ENCODE measurements around the gene OPA1.

Gene OPA1

DNA sequence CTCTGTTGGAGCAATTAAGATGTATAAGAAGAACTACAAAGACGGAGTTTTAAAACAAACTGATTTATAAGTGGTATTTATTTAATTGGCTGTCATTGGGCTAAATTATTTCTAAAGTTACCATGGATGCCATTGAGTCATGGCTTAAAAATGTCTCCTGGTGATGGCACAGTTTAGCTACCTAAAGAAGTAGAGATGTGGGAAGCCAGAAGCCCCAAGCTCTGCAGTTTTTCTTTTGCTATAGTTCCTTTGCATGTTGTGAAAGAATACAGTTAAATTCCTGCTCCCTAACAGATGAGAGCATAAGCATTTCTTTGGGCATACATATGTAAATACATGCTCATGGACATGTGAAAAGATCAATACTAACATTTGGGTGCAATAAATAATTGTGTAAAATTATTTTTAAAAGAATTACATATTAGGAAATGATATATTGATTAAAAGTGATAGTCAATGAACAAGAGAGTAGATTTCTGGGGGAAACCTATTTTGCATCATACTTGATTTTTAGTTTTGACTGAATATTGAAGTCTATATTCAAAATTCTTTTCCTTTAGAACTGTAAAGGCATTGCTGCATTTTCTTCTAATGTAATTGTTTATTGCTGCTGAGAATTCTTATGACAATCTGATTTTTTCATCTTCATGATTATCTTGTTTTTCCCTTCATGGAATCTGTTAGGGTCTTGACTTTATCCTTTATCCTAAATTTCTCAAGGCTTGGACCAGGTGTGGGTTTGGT lies 2.1 kb downstream of the OPA1 start:
- H4K20me1 ChIP-seq (ENCODE audit: insufficient read depth, low read length), result no peaks in the 10 kb centered on the region
- H3K4me3 ChIP-seq (ENCODE audit: low read length), result no peak overlapping the region
- H3K4me2 ChIP-seq (ENCODE audit: low read depth, low read length), result peak overlapping the region; percentile 60; the same call in 1 of the 2 replicates
- H3K27me3 ChIP-seq (replicated peaks; ENCODE audit: insufficient read depth, low read length), result no peaks in the 10 kb centered on the region
- no peaks in the 10 kb centered on the region for H3K9me3 ChIP-seq (replicated peaks; ENCODE audit: insufficient read depth, low read length)
- no peak overlapping the region for H3K9ac ChIP-seq (ENCODE audit: low read length)
- no peak overlapping the region for H2AFZ ChIP-seq (ENCODE audit: low read length)
- H3F3A ChIP-seq (ENCODE audit: insufficient read depth, low read length), result no peaks in the 10 kb centered on the region
- H3K27ac ChIP-seq (ENCODE audit: low read length), result no peak overlapping the region
- DNase-seq, result no peak
- H3K4me1 ChIP-seq (ENCODE audit: low read length), result peaks cover 6% of the 10 kb centered on the region; the same call in 1 of the 2 replicates
- H3K79me2 ChIP-seq (ENCODE audit: low read length), result peaks cover 76% of the 10 kb centered on the region
- H3K36me3 ChIP-seq (replicated peaks; ENCODE audit: insufficient read depth, low read length), result 0 out of 2 replicates have a peak, but pooled peaks cover 3% of the 10 kb centered on the region
- TF ChIP-seq EZH2 (optimal IDR thresholded peaks at IDR 0.05; ENCODE audit: low read depth, low read length), result no peak
- TF ChIP-seq, protein P1, sequence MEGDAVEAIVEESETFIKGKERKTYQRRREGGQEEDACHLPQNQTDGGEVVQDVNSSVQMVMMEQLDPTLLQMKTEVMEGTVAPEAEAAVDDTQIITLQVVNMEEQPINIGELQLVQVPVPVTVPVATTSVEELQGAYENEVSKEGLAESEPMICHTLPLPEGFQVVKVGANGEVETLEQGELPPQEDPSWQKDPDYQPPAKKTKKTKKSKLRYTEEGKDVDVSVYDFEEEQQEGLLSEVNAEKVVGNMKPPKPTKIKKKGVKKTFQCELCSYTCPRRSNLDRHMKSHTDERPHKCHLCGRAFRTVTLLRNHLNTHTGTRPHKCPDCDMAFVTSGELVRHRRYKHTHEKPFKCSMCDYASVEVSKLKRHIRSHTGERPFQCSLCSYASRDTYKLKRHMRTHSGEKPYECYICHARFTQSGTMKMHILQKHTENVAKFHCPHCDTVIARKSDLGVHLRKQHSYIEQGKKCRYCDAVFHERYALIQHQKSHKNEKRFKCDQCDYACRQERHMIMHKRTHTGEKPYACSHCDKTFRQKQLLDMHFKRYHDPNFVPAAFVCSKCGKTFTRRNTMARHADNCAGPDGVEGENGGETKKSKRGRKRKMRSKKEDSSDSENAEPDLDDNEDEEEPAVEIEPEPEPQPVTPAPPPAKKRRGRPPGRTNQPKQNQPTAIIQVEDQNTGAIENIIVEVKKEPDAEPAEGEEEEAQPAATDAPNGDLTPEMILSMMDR (IDR thresholded peaks at IDR 0.05; ENCODE audit: low read length), result no peak
- no peak for TF ChIP-seq EZH2phosphoT487 (IDR thresholded peaks at IDR 0.05; ENCODE audit: low read length)
- H3K9me2 ChIP-seq (replicated peaks; ENCODE audit: insufficient read depth, low read length), result no peaks in the 10 kb centered on the region

DNA sequence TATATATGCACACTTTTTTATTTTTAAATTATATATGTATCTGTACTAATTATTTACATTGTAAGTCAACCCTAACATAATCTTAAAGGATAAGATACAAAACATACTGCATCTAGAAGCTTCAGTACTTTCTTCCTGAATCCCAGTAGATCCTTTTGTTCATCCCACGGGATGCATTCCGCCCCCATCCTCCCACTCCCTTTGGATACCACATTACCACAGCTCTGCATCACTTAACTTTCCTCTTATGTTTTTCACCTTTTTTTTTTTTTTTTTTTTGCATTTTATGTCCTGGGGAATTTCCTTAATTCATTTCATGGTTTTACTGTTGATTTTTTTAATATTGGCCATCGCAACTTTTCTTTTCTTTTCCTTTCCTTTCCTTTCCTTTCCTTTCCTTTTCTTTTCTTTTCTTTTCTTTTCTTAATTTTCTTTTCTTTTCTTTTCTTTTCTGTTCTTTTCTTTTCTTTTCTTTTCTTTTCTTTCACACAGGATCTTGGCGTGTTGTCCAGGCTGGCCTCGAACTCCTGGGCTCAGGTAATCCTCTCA lies 3.0 kb downstream of the OPA1 start:
- Histone ChIP-seq H3K9me2 (replicated peaks; ENCODE audit: insufficient read depth, low read length) (no peaks in the 10 kb centered on the region), H4K20me1 (ENCODE audit: insufficient read depth, low read length) (peaks cover 2% of the 10 kb centered on the region; the same call in 1 of the 2 replicates), H3K4me2 (ENCODE audit: low read depth, low read length) (no peak overlapping the region), H2AFZ (ENCODE audit: low read length) (no peak overlapping the region), H3F3A (ENCODE audit: insufficient read depth, low read length) (no peaks in the 10 kb centered on the region), H3K27ac (ENCODE audit: low read length) (no peak overlapping the region), H3K36me3 (replicated peaks; ENCODE audit: insufficient read depth, low read length) (0 out of 2 replicates have a peak, but pooled peaks cover 3% of the 10 kb centered on the region), H3K9me3 (replicated peaks; ENCODE audit: insufficient read depth, low read length) (no peaks in the 10 kb centered on the region), H3K4me3 (ENCODE audit: low read length) (no peak overlapping the region), H3K27me3 (replicated peaks; ENCODE audit: insufficient read depth, low read length) (no peaks in the 10 kb centered on the region), H3K79me2 (ENCODE audit: low read length) (peaks cover 85% of the 10 kb centered on the region), H3K9ac (ENCODE audit: low read length) (no peak overlapping the region), H3K4me1 (ENCODE audit: low read length) (peaks cover 6% of the 10 kb centered on the region; the same call in 1 of the 2 replicates)
- TF ChIP-seq, protein P1 (IDR thresholded peaks at IDR 0.05; ENCODE audit: low read length), result no peak
- TF ChIP-seq EZH2phosphoT487 (IDR thresholded peaks at IDR 0.05; ENCODE audit: low read length), result no peak
- TF ChIP-seq EZH2 (optimal IDR thresholded peaks at IDR 0.05; ENCODE audit: low read depth, low read length), result no peak
- no peak for DNase-seq

DNA sequence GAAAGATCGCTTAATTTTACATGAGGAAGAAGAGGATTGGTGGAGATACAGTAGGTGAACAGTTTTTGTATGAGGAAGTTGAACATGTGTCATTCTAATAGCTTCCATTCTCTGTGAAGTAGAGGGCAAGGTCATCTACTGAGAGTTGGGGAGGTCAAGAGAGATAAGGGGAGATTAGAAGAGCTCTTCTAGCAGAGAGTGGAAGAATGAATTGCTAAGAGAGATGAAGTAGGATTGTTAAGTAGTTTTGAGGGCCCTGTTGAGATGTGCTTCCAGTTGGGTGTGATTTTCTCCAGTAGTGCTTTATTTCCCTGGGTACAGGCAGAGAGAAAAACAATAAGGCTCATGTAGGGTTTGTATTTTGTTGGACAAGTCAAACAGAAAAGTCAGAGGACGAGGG lies 5.2 kb downstream of the OPA1 start:
- no peak for DNase-seq
- Histone ChIP-seq H3K27me3 (replicated peaks; ENCODE audit: insufficient read depth, low read length) (no peaks in the 10 kb centered on the region), H3K4me3 (ENCODE audit: low read length) (no peak overlapping the region), H3K27ac (ENCODE audit: low read length) (no peak overlapping the region), H3K4me1 (ENCODE audit: low read length) (peaks cover 6% of the 10 kb centered on the region; the same call in 1 of the 2 replicates), H3K9me2 (replicated peaks; ENCODE audit: insufficient read depth, low read length) (no peaks in the 10 kb centered on the region), H3K9ac (ENCODE audit: low read length) (no peak overlapping the region), H3K4me2 (ENCODE audit: low read depth, low read length) (no peak overlapping the region), H3K36me3 (replicated peaks; ENCODE audit: insufficient read depth, low read length) (0 out of 2 replicates have a peak, but pooled peaks cover 3% of the 10 kb centered on the region), H4K20me1 (ENCODE audit: insufficient read depth, low read length) (peaks cover 4% of the 10 kb centered on the region; the same call in 1 of the 2 replicates), H2AFZ (ENCODE audit: low read length) (no peak overlapping the region), H3K79me2 (ENCODE audit: low read length) (peaks cover 99% of the 10 kb centered on the region), H3F3A (ENCODE audit: insufficient read depth, low read length) (no peaks in the 10 kb centered on the region), H3K9me3 (replicated peaks; ENCODE audit: insufficient read depth, low read length) (no peaks in the 10 kb centered on the region)
- TF ChIP-seq EZH2 (optimal IDR thresholded peaks at IDR 0.05; ENCODE audit: low read depth, low read length), result no peak
- TF ChIP-seq, protein P1 (IDR thresholded peaks at IDR 0.05; ENCODE audit: low read length), result no peak
